D341Med (cell line): Measurements from ENCODE around the gene B4GALNT1.

Experiments
- DNase-seq: peaks from one replicate; pipeline ENCODE4 v3.0.0; 2012; ENCODE audit warnings: low spot score

B4GALNT1 gene

DNA sequence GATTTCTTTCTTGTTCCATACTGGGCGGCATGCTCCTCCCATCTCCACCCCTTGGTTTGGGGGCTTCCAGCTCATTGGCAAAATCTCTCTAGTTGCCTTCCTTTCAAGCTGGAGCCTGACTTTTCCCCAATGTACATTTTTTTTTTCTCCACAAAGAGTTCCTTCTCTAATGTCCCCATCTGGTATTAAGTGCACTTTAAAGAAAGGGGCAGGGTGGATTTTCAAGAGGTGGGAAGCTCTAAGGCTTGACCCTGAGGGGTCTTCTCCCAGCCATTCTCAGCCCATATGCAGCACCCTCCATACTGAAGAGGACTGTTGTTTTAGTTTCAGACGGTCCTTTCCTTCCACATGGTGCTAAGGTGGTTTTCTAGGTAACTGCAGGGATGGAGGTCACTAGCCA lies 47.8 kb downstream of the B4GALNT1 start:
- DNase-seq: no peak

DNA sequence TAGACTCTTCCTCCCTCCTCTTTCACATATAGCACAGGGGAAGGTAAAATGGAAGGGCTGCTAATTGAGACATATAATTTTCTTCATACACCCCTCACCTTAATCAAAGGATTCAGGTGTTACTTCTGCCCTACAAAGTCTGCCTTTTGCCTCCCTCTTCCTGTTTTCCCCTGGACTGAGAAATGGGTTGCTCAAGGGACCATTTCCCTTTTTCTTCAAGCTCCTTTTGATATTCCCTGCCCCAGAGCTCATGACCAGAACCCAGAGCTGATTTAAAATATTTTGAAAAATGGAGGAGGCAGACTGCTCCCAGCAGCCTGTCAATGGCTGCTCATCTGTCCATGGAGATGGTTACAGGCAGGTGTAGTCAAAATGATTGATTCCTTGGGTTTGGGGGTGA lies 48.3 kb downstream of the B4GALNT1 start:
- no peak for DNase-seq

DNA sequence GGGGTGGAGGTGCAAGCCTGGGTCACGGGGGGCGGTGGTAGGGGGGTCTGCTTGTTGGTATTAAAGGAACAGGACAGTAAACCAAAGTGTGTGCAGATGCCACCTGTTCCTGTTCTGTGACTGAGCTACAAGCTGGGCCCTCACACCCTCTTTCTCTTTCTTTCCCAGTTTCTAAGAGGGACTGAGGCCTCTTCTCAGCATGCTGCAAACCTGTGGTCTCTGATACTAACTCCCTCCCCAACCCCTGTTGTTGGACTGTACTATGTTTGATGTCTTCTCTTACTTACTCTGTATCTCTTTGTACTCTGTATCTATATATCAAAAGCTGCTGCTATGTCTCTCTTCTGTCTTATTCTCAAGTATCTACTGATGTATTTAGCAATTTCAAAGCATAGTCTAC lies 49.0 kb downstream of the B4GALNT1 start:
- no peak for DNase-seq

DNA sequence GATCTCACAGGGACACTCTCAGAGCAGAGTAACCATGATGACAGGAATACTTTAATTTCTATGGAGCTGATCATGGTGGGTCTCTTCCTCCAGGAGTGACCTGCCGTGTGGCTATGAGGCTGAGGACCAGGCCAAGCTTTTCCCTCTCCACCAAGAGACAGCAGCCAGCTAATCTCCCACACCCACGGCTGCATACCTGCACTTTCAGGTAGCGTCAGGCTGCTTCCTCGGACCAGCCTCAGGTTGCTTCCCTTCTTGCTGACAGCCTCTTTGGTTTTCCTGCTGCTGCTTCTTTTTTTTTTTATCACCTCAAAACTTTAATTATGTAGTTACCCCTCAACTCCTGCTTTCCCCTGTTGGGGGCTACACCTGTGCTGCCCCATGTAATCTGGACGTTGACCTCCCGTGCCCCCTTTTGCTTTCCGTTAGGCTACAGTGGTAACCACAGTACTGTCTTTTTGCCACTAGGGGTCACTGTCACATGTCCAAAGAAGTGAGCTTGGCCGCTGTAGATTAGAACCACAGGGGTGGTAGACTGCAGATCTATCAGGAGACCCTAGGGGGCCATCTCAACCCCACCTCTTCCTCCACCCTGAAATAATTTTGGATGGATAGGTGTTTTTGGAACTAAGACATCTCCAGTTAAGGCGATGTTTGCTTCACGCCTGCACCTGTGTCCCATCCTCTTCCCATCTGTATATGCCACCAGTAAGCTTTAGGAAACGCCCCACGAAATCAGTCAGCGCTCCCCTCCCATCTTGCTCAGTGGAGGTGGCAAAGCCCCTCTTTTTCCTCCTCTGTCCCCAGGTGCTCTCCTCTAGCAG lies 49.8 kb downstream of the B4GALNT1 start:
- peak; percentile 91 for DNase-seq

DNA sequence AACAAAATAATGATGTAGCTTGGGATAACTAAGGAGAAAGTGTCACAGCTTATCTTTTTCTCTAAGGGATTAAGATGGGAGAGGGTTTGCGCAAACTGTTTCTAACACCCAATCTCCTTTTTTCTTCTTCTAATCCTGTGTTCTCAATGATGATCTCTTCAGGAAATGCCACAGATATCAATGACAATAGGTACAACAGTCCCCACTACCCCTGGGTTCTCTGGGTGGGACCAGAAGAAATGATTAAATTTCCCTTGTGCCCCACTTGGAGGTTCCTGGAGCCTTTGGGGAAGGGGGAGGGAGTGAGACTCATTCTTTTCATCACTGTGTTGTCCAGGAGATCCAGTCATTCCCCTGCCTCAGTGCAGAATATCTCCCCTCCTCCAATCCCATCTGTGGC lies 50.6 kb downstream of the B4GALNT1 start:
- no peak for DNase-seq

DNA sequence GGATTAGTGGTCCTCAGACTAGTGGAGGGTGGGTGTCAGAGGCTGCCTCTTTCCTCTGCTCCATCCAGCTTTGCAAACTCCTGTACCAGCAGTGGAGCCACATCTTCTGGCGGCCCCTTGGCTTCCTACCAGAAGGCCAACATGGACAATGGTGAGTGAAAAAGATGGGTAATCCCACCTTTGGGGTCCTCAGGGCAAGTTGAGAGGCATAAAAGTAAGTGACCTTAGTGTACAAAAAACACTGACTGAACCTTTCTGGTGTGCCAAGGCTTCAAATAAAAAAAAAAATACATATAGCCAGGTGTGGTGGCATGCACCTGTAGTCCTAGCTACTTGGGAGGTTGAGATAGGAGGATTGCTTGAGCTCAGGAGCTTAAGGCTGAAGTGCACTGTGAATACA lies 51.2 kb downstream of the B4GALNT1 start:
- no peak for DNase-seq

DNA sequence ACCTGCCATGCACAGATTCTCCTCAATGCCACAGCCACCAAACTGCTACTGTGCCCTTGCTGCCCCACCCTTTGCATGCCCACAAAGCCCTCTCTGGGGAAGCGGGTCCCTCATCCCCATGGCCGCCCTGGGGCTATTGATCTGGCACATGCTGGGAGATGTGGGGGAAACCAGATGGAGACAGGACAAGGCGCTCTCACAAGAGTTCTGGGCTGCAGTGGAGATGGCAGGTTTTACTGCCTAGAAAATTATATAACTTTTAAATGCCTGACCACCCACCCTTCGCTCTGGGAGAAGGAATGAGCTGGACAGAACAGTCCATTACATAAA lies 52.6 kb downstream of the B4GALNT1 start:
- no peak for DNase-seq

DNA sequence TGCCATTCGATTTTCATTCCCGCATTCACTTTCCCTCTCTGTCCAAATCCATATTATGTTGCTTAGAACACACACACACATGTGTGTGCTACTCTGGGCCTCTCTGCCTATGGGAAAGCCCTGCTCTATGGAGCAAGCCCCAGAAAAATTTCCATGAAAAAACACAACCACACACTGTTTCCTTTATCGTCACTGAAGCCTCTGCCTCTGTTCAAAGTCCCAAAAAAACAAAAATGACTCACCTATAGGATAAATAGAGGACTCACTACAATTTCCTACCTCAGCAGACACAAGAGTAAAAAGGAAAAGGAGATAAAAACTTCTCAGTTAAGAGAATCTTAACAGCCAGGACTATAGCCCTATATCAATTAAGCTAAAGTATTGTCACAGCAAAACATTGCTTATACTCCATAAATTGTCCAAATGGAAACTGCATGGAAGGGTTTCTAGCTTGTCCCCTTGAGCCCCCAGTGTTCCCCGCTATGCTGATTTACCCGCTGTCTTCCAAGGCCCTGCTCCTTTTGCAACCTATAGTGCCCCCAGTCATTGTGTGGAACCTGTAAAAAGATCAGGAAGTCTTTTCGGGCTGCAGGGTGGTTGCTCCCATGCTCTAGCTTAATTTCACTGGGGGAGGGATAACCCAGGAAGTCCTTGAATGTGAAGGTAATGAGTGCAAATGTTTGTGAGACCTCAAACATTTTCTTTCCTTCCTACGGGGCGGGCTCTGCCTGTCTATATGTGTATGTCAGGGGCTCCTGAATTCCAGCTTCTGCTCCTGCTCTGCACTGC lies 53.1 kb downstream of the B4GALNT1 start:
- no peak for DNase-seq

DNA sequence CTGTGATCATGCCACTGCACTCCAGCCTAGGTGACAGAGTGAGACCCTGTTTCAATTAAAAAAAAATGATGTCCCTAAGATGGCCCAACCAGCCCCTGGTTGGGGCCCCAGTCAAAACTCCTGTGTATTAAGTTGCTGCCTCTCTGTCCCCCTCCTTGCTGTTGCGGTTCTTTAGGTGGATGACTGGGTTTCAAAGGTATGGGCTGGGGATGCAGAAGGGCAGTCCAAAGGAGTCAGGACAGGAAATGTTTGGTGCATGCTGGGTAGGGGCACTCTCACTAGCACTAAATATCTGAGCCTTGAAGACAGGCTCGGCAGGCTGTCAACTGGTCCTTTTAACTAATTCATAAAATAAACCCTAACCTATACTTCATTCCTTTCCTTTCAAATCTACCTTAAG lies 54.0 kb downstream of the B4GALNT1 start:
- no peak for DNase-seq

DNA sequence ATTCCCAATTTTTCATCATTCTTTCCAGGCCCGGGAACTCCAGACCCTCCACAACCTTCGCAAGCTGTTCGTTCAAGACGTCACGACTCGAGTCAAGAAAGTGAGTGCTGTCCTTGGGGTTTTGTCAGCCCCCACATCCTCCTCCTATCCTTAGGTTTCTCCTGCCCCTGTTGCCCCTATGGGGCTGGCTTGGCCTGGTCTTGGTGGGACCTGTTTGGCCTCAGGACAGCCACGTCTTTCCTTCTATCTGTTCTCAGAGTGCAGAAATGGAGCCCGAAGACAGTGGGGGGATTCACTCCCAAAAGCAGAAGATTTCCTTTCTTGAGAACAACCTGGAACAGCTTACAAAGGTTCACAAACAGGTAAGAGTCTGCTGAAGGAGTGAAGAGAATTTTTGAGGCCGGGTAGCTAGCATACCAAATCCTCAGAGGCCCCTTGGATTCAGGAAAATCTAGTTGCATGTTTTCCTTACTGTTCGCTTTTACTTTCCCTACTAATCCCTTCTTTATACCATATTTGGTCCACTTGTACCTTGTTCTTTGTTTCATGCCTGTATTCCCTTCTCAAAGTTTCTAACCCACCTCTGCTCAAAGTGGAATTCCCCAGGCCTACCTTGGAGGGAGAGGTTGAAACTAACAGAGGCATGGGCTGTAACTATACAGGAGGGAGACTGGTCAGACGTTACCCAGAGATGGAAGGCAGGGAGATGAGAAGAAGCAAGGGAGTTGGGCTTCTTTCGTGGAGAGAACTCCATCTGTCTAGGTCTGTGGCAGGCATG lies 54.8 kb downstream of the B4GALNT1 start:
- no peak for DNase-seq

DNA sequence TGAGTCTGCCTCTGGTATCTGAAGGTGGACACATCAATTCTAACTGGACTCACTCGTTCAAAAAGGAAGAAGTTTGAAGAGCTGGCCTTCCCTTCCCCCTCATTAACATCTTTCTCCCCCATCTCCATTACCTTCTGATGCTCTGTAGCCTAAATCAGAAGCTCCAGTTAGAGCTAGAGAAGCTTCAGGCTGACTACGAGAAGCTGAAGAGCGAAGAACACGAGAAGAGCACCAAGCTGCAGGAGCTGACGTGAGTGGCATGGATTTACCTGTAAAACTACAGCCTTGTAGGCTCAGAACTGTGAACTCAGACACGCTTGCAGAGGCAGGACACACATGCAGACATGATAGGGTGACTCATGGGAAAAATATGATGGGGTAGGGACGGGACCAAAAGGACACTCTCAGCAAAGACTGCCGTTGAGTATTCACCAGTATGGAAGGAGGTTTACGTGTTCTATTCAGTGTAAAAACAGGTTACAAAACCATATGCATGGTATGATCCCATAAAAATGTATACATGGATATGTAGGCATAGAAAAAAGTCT lies 56.3 kb downstream of the B4GALNT1 start:
- DNase-seq: no peak
